Measurements from ENCODE around the gene ADK.

DNA sequence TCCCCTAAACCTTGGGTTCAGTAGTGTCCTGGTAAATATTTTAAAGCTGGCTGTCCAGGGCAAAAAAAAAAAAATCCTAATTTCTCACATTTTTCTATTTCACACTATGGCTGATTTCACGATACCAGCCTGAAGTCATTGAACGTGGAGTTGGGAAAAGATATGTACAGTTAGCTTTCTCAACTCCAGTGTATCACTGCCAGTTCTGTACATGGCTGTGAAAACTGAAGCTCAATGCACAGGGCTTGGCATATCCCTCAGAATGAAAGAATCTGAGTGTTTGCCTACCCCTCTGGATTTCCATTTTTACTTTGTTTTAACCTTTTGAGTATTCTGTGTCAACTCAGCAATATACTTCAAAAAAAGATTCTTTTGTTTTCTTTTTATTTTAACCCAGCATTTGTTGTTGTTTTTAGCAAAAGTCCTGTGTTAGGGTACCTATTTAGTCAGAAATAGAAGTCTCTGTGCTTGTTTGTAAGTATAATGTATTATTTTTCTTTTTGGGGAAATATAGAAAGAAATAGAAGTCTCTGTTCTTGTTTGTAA, 274.5 kb downstream of the ADK start:
- TF ChIP-seq, protein P1, sequence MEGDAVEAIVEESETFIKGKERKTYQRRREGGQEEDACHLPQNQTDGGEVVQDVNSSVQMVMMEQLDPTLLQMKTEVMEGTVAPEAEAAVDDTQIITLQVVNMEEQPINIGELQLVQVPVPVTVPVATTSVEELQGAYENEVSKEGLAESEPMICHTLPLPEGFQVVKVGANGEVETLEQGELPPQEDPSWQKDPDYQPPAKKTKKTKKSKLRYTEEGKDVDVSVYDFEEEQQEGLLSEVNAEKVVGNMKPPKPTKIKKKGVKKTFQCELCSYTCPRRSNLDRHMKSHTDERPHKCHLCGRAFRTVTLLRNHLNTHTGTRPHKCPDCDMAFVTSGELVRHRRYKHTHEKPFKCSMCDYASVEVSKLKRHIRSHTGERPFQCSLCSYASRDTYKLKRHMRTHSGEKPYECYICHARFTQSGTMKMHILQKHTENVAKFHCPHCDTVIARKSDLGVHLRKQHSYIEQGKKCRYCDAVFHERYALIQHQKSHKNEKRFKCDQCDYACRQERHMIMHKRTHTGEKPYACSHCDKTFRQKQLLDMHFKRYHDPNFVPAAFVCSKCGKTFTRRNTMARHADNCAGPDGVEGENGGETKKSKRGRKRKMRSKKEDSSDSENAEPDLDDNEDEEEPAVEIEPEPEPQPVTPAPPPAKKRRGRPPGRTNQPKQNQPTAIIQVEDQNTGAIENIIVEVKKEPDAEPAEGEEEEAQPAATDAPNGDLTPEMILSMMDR (IDR thresholded peaks at IDR 0.05): no peak
- TF ChIP-seq POLR2A (IDR thresholded peaks at IDR 0.05): no peak
- TF ChIP-seq POLR2AphosphoS5 (IDR thresholded peaks at IDR 0.05): no peak
- TF ChIP-seq EP300 (IDR thresholded peaks at IDR 0.05): no peak

Data from gastroesophageal sphincter (tissue), 3 donors.